Activated CD4-positive, alpha-beta memory T cell treated with anti-CD3 and anti-CD28 coated beads for 36 hours (primary cell): Measurements from ENCODE around the gene NR1I3. TPM values are rescaled to one million over a fixed set of nuclear protein-coding genes. Genes with fewer than 3 reads are reported as not detected.

Experiments used
- CTCF ChIA-PET: fragments of 350-600 bp; sonication (Branson Sonifier 250); formaldehyde crosslinking; loops from one replicate; lab custom pipeline; 2021; ENCODE audit warnings: antibody characterized with exemption, inconsistent platforms; lab: Charles Lee
- POLR2A ChIA-PET: fragments of 350-600 bp; sonication (Branson Sonifier 250); formaldehyde crosslinking; loops from one replicate; lab custom pipeline; 2021; ENCODE audit warnings: antibody characterized with exemption; lab: Charles Lee
- DNase-seq: peaks from one replicate; pipeline ENCODE4 v3.0.0-alpha.2; 2020
- H3K27ac Mint-ChIP-seq: one replicate; pipeline ENCODE4 v1.8.0; 2021; ENCODE audit warnings: mixed read lengths
- H3K27me3 Mint-ChIP-seq: one replicate; pipeline ENCODE4 v1.8.0; 2021; ENCODE audit warnings: mixed read lengths
- H3K36me3 Mint-ChIP-seq: one replicate; pipeline ENCODE4 v1.8.0; 2021; ENCODE audit warnings: mixed read lengths
- H3K4me1 Mint-ChIP-seq: one replicate; pipeline ENCODE4 v1.8.0; 2021; ENCODE audit warnings: low read depth, mixed read lengths
- H3K4me3 Mint-ChIP-seq: one replicate; pipeline ENCODE4 v1.8.0; 2021; ENCODE audit warnings: mild to moderate bottlenecking, mixed read lengths
- H3K9me3 Mint-ChIP-seq: one replicate; pipeline ENCODE4 v1.8.0; 2021; ENCODE audit warnings: mixed read lengths
- intact Hi-C: fragments of 100-400 bp; cut with micrococcal nuclease; formaldehyde crosslinking; loops from one replicate; pipeline ENCODE4 v1.15.1; 2023
- total RNA-seq, 2 experiments: library from RNA; stranded (reverse); gene quantifications; one replicate each; pipeline ENCODE4 v1.2.3, GENCODE V29; 2021

The NR1I3 gene
- not detected for total RNA-seq

DNA sequence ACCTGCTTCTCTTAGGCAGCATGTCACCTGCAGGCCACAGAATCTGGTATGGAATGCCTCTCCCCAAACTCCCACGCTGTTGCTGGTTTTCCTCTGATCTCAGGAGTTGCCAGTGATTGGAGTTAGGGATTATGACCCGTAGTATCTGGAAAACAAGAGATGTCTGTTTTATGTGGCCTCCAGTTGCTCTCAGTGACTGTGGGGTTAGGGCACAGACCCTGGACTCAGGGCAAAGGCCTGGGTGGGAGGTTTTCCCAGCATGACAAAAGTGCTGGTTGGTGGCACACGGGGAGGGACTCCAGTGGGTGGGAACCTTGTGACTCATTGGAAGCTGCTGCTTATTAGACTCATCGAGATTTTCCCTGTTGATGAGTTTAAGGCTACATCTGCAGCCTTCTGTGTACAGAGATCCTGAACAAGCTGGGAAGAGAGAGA lies at the start of gene NR1I3:
Gene NR1I3 (minus strand): TSS at position 165 of the 435 bp plus-strand sequence. CDS start 1,638 bp downstream, outside the sequence.
- DNase-seq, result no peak
- no peak within 1 kb of the TSS for H3K4me3 Mint-ChIP-seq
- no peak within 1 kb of the TSS for H3K27ac Mint-ChIP-seq
- ChIA-PET CTCF (no interaction called here), POLR2A (no interaction called here)
- H3K4me1 Mint-ChIP-seq, result no peaks in the 10 kb centered on the region
- no peaks in the 10 kb centered on the region for H3K36me3 Mint-ChIP-seq
- H3K27me3 Mint-ChIP-seq, result no peaks in the 10 kb centered on the region
- intact Hi-C loops, result no loop called here
- no peaks in the 10 kb centered on the region for H3K9me3 Mint-ChIP-seq

DNA sequence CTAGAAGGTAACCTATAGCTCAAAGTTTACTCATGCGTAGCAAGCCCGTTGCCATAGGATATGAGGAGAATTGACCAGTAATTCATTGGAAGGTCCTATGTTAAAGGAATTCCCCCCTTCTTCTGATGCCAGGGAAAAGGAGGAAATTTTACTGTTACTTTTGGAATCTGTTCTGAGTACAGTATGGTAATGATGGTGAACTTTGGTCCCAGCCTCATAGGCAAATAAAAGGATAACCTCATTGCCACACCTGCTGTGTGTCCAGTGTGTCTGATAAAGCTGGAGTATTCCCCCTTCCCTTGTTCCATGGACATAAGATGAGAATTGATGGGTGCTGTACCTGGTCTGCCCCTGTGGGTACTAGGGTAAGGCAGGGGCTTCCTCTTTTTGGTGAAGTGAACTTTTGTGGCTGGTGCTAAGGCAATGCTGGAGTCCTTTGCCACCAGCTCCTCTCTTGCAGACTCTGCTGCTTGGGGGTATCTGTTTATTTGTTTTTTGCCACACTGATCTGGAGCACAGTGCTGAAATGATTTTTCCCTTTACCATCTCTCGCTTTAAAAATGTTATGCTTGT lies 49.6 kb upstream of the NR1I3 start:
- ChIA-PET POLR2A (no interaction called here), CTCF (interaction anchor here (1.4 to 1.6 kb wide), 2 partner anchors 62 to 94 kb away, joined by 3 to 6 read pairs; partner anchors contain the start of gene TOMM40L)
- H3K4me3 Mint-ChIP-seq, result no peak overlapping the region
- intact Hi-C loops, result no loop called here
- H3K36me3 Mint-ChIP-seq, result no peaks in the 10 kb centered on the region
- no peaks in the 10 kb centered on the region for H3K4me1 Mint-ChIP-seq
- H3K27ac Mint-ChIP-seq, result no peak overlapping the region
- no peaks in the 10 kb centered on the region for H3K27me3 Mint-ChIP-seq
- no peak for DNase-seq
- no peaks in the 10 kb centered on the region for H3K9me3 Mint-ChIP-seq

DNA sequence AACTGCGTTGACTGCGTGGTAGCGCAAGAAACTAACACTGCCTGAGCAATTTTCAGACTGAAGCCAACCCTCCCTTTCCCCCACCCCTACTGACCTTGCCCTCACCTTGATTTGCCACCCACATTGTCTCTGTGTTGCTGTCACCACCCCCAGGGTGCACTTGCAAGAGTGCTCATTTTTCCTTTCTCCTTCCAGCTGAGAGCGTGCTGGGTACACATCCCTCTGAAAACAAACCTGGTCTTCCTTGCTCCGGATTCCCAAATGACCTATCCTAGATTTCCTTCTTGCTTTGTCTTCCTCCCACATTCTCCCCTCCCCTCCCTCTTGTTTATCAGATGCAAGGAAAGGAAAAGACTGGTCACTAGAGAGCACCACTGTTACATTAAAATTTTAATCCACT lies 47.5 kb upstream of the NR1I3 start:
- Mint-ChIP-seq H3K36me3 (no peaks in the 10 kb centered on the region), H3K9me3 (no peaks in the 10 kb centered on the region), H3K27ac (no peak overlapping the region), H3K4me1 (no peaks in the 10 kb centered on the region), H3K27me3 (no peaks in the 10 kb centered on the region), H3K4me3 (no peak overlapping the region)
- ChIA-PET CTCF (no interaction called here), POLR2A (no interaction called here)
- DNase-seq, result no peak
- intact Hi-C loops, result no loop called here

DNA sequence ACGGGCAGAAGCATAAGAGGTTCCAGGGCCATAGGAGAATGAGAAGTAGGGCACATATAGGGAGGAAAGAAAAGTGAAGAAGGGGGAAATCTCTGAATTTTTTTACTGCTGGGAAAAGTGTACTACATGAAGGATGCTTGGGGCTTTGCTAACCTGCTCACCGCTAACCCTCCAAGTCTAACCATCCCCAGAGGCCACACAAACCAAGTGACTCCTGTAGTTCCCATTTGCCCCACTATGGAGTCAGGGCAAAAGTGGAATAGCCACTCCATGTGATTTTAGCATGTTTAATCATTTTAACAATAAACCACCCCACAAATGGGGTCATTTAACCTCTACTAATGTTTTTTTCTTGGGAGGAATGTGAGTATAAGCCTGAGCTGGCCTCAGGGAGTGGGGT lies 47.1 kb upstream of the NR1I3 start:
- intact Hi-C loops, result no loop called here
- no peak for DNase-seq
- Mint-ChIP-seq H3K27ac (no peak overlapping the region), H3K27me3 (no peaks in the 10 kb centered on the region), H3K4me3 (no peak overlapping the region), H3K4me1 (no peaks in the 10 kb centered on the region), H3K9me3 (no peaks in the 10 kb centered on the region), H3K36me3 (no peaks in the 10 kb centered on the region)
- CTCF ChIA-PET, result no interaction called here
- POLR2A ChIA-PET, result no interaction called here

- Mint-ChIP-seq H3K27me3 (no peaks in the 10 kb centered on the region), H3K27ac (no peak overlapping the region), H3K4me1 (no peaks in the 10 kb centered on the region), H3K36me3 (no peaks in the 10 kb centered on the region), H3K4me3 (no peak overlapping the region), H3K9me3 (no peaks in the 10 kb centered on the region)
- CTCF ChIA-PET, result interaction anchor here (0.6 to 1.2 kb wide), 2 partner anchors 8 kb away, joined by 3 to 4 read pairs; no protein-coding TSS in a partner anchor
- no peak for DNase-seq
- intact Hi-C loops, result no loop called here
- POLR2A ChIA-PET, result no interaction called here
Observed at GRCh38 chr1:161282991-161283390, 45.0 kb upstream of the NR1I3 start.

DNA sequence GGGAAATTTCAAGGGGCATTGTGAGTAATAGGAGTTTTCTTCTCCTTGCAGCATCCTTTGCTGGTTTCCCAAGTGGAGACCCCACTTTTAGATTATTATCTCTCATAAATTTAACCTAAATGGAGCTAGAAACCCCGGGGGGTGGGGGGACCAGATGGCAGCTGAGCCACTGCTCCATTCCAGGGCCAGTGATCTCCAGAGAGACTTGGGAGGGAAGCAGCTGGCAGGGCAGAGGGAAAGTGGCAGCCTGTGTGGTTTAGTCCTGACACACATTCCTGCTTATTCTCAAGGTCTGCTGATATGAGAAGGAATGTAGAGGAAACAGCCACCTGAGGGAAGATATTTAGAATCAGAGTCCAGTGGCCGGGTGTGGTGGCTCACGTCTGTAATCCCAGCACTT lies 36.9 kb upstream of the NR1I3 start:
- Mint-ChIP-seq H3K27ac (no peak overlapping the region), H3K4me1 (no peaks in the 10 kb centered on the region), H3K27me3 (peaks cover 6% of the 10 kb centered on the region), H3K36me3 (no peaks in the 10 kb centered on the region), H3K4me3 (no peak overlapping the region), H3K9me3 (no peaks in the 10 kb centered on the region)
- no peak for DNase-seq
- POLR2A ChIA-PET, result no interaction called here
- intact Hi-C loops, result no loop called here
- CTCF ChIA-PET, result interaction anchor here (0.6 to 1.0 kb wide), 3 partner anchors 8 to 99 kb away, joined by 3 read pairs; no protein-coding TSS in a partner anchor

DNA sequence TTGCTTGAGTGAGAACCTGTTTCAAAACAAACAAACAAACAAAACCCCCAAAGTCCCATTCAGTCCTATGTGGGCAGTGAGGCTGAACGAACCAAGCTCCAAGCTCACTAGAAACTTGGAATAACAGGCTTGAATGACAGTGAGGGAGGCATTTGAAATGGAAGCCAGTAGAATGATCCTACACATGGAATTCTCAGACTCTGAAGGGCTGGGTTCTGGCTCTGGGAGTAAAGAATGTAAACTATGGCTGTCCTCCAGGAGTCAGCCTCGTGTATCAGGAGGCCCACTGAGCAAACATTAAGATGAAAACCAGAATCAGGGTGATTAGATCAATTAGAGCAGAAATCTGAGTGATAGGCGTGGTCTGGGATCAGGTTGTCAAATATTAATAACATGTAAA lies 35.4 kb upstream of the NR1I3 start:
- H3K36me3 Mint-ChIP-seq, result no peaks in the 10 kb centered on the region
- no peak overlapping the region for H3K4me3 Mint-ChIP-seq
- H3K27me3 Mint-ChIP-seq, result peaks cover 6% of the 10 kb centered on the region
- DNase-seq, result no peak
- POLR2A ChIA-PET, result no interaction called here
- H3K27ac Mint-ChIP-seq, result no peak overlapping the region
- H3K4me1 Mint-ChIP-seq, result no peaks in the 10 kb centered on the region
- H3K9me3 Mint-ChIP-seq, result no peaks in the 10 kb centered on the region
- intact Hi-C loops, result no loop called here
- CTCF ChIA-PET, result no interaction called here

DNA sequence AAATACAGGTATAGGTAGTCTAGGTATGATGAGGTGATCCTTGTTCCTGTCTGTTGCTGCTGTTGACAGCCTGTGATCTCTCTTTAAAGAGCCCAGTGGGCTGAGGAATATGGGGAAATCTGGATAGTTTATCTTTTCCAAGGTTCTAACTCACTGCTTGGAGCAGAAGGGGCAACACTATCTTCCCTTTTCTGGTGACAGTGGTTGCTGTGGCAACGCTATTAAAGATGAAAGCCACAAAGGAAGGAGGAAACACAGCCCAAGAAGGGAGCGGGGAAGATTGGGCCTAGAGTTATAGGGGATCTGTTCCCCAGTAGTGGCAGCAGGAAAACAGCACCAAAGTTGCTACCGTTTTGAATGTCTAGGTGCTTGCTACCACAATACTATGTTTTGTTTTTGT lies 29.3 kb upstream of the NR1I3 start:
- CTCF ChIA-PET, result no interaction called here
- intact Hi-C loops, result no loop called here
- Mint-ChIP-seq H3K4me1 (no peaks in the 10 kb centered on the region), H3K4me3 (no peak overlapping the region), H3K36me3 (no peaks in the 10 kb centered on the region), H3K9me3 (no peaks in the 10 kb centered on the region), H3K27ac (no peak overlapping the region), H3K27me3 (peaks cover 6% of the 10 kb centered on the region)
- POLR2A ChIA-PET, result no interaction called here
- no peak for DNase-seq

DNA sequence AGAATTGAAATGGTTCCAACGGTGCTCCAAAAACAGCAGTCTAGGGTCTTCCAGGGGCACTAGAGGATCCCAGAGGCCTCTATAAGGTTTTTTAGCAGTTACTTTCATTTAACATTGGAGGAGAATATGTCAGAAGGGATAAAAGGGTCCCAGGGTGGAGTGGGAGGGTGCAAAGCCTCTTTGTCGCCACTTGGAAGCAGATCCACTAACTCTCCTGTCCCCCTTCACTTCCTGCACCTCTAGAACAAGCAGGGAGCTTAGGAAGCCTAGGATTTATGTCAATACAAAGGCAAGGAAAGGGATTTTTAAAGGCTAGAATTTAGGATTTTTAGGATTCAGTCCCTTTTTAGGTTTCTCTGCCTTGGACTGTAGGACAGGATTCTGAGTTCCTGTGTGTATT lies 28.8 kb upstream of the NR1I3 start:
- POLR2A ChIA-PET, result no interaction called here
- no peak overlapping the region for H3K4me3 Mint-ChIP-seq

GRCh38 chr1:161266202-161266601 lies 28.2 kb upstream of the NR1I3 start:
- Mint-ChIP-seq H3K9me3 (no peaks in the 10 kb centered on the region), H3K4me1 (no peaks in the 10 kb centered on the region), H3K27me3 (peaks cover 12% of the 10 kb centered on the region), H3K27ac (no peak overlapping the region), H3K36me3 (no peaks in the 10 kb centered on the region), H3K4me3 (no peak overlapping the region)
- intact Hi-C loops, result no loop called here
- ChIA-PET POLR2A (no interaction called here), CTCF (no interaction called here)
- no peak for DNase-seq

More for the DNA sequence above, 28.8 kb upstream of the NR1I3 start:
- Mint-ChIP-seq H3K27ac (no peak overlapping the region), H3K36me3 (no peaks in the 10 kb centered on the region), H3K4me1 (no peaks in the 10 kb centered on the region), H3K9me3 (no peaks in the 10 kb centered on the region), H3K27me3 (peaks cover 8% of the 10 kb centered on the region)
- DNase-seq, result no peak
- CTCF ChIA-PET, result no interaction called here
- intact Hi-C loops, result no loop called here

- CTCF ChIA-PET, result interaction anchor here (1.2 kb wide), 1 partner anchor 17 kb away, joined by 4 read pairs; no protein-coding TSS in a partner anchor
- Mint-ChIP-seq H3K9me3 (no peaks in the 10 kb centered on the region), H3K4me3 (no peak overlapping the region), H3K27ac (no peak overlapping the region), H3K4me1 (no peaks in the 10 kb centered on the region), H3K27me3 (peaks cover 16% of the 10 kb centered on the region), H3K36me3 (no peaks in the 10 kb centered on the region)
- no peak for DNase-seq
- POLR2A ChIA-PET, result no interaction called here
- intact Hi-C loops, result no loop called here
Observed at GRCh38 chr1:161265305-161265704, 27.3 kb upstream of the NR1I3 start.

- peaks cover 9% of the 10 kb centered on the region for H3K4me1 Mint-ChIP-seq
- CTCF ChIA-PET, result interaction anchor here (0.6 to 1.6 kb wide), 3 partner anchors 12 to 384 kb away, joined by 4 to 7 read pairs (median 5); no protein-coding TSS in a partner anchor
- peaks cover 48% of the 10 kb centered on the region for H3K27me3 Mint-ChIP-seq
- peaks cover 17% of the 10 kb centered on the region for H3K9me3 Mint-ChIP-seq
- DNase-seq, result no peak
- H3K36me3 Mint-ChIP-seq, result peaks cover 14% of the 10 kb centered on the region
- no peak overlapping the region for H3K27ac Mint-ChIP-seq
- intact Hi-C loops, result no loop called here
- no peak overlapping the region for H3K4me3 Mint-ChIP-seq
- POLR2A ChIA-PET, result no interaction called here
Observed at GRCh38 chr1:161261261-161262235, 23.5 kb upstream of the NR1I3 start.
